ENCODE data around the gene RASGRP1.

Gene RASGRP1

DNA sequence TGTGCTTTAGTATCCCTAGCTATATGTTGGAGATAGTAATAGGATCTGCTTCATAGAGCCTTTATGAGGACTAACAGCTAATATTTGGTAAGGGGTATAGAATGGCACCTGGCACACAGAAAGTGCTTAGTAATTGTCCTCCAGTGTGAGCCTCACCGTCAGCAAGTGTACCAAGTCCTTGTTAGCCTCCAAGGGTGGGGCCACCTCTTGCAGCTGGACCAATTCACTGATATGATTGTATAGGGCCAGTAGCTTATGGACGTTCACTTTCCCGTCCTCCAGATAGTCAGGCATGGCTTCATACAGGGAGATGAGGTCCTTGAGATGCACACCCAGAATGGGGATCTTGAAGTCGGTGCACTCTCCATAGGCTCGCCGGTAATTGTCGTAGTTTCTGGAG is 57.0 kb downstream of the RASGRP1 start:
- Histone ChIP-seq H3K4me3 (ENCODE audit: low read depth, low read length) (no peak overlapping the region), H3K27ac (ENCODE audit: low read depth, low read length) (no peak overlapping the region), H3K9ac (ENCODE audit: low read length) (no peak overlapping the region), H3K9me3 (ENCODE audit: control insufficient read depth, insufficient read depth, low read depth, low read length) (no peaks in the 10 kb centered on the region), H3K4me1 (ENCODE audit: control insufficient read depth, insufficient read depth, low read length) (no peaks in the 10 kb centered on the region), H3K27me3 (ENCODE audit: control insufficient read depth, insufficient read depth, low read length) (no peaks in the 10 kb centered on the region), H3K36me3 (ENCODE audit: control insufficient read depth, insufficient read depth, low read length) (0 out of 2 replicates have a peak, but pooled peaks cover 5% of the 10 kb centered on the region)

DNA sequence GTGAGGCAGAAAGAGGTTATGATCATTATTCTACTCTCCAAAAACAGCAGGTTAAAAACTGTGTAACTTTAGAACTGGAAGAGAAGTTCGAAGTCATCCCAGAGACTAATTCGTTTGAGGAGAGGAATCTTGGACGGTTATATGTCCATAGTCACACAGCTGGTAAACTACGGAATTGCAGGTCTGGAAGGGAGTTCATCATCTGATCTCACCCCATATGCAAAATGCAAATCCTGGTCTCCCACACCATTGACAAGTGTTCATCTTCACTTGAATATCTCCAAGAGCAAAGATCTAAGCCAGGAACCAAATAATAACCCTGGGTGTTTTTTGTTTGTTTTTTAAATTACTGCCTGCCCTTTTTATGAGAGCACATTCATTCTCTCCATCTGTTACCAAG is 57.6 kb downstream of the RASGRP1 start:
- Histone ChIP-seq H3K36me3 (ENCODE audit: control insufficient read depth, insufficient read depth, low read length) (peaks cover 7% of the 10 kb centered on the region; the same call in 1 of the 2 replicates), H3K4me3 (ENCODE audit: low read depth, low read length) (no peak overlapping the region), H3K4me1 (ENCODE audit: control insufficient read depth, insufficient read depth, low read length) (no peaks in the 10 kb centered on the region), H3K9me3 (ENCODE audit: control insufficient read depth, insufficient read depth, low read depth, low read length) (no peaks in the 10 kb centered on the region), H3K9ac (ENCODE audit: low read length) (no peak overlapping the region), H3K27me3 (ENCODE audit: control insufficient read depth, insufficient read depth, low read length) (no peaks in the 10 kb centered on the region), H3K27ac (ENCODE audit: low read depth, low read length) (no peak overlapping the region)

DNA sequence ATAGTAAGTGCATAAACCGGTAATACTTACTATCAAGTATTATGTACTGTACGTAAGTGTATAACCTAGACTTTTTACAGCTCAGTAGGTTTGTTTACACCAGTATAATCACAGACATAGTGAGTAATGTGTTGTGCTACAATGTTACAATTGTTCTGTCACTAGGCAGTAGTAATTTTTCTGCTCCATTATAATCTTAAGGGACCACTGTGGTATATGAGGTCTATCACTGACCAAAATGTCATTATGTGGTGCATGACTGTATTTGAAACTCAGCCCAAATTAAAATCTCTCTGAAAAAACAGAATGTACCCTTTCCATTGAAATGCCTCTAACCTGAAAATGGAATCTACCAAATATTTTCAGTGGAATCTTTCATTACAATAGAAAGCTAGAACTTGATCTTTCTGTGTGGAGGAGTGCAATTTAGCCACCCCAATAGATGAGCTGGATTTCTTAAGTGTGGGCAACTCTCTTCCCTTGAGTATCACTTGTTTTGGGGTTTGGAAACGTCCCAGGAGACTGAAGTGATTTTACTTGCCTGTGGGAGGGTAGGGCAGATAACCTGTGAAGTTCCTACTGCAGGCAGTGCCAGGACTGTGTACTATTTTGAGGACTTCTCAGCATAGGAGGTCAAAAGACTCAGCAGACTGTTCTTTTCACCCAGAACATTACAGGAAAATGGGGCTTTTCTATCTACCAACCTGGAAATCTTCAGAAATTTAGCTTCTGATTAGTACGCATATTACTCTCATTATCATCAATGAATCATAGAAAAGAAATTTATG is 59.7 kb downstream of the RASGRP1 start:
- Histone ChIP-seq H3K36me3 (ENCODE audit: control insufficient read depth, insufficient read depth, low read length) (peaks cover 7% of the 10 kb centered on the region; the same call in 1 of the 2 replicates), H3K4me1 (ENCODE audit: control insufficient read depth, insufficient read depth, low read length) (no peaks in the 10 kb centered on the region)

DNA sequence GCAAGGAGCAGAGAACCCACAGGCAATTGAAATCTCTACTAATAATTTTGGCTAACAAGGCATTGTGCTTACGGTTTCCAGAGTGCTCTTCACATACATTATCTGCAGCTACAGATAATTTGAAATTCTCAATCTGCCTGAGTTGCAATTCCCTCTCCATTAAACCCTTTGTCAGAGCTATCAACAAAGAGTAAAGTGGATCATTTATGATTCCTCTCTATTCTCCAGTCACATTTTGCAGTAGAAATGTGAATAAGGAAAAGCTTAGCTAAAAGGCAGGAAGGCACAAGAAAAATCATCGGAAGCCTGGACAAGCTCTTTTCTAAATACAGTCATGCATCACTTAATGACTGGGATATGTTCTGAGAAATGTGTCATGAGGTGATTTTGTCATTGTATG is 61.1 kb downstream of the RASGRP1 start:
- Histone ChIP-seq H3K4me1 (ENCODE audit: control insufficient read depth, insufficient read depth, low read length) (no peaks in the 10 kb centered on the region), H3K9me3 (ENCODE audit: control insufficient read depth, insufficient read depth, low read depth, low read length) (no peaks in the 10 kb centered on the region), H3K9ac (ENCODE audit: low read length) (no peak overlapping the region), H3K36me3 (ENCODE audit: control insufficient read depth, insufficient read depth, low read length) (peaks cover 7% of the 10 kb centered on the region; the same call in 1 of the 2 replicates), H3K4me3 (ENCODE audit: low read depth, low read length) (no peak overlapping the region), H3K27me3 (ENCODE audit: control insufficient read depth, insufficient read depth, low read length) (no peaks in the 10 kb centered on the region), H3K27ac (ENCODE audit: low read depth, low read length) (no peak overlapping the region)

More for the DNA sequence above, 59.7 kb downstream of the RASGRP1 start:
- H3K27ac ChIP-seq (ENCODE audit: low read depth, low read length) = no peak overlapping the region
- H3K4me3 ChIP-seq (ENCODE audit: low read depth, low read length) = no peak overlapping the region
- no peaks in the 10 kb centered on the region for H3K27me3 ChIP-seq (ENCODE audit: control insufficient read depth, insufficient read depth, low read length)
- no peaks in the 10 kb centered on the region for H3K9me3 ChIP-seq (ENCODE audit: control insufficient read depth, insufficient read depth, low read depth, low read length)
- no peak overlapping the region for H3K9ac ChIP-seq (ENCODE audit: low read length)

DNA sequence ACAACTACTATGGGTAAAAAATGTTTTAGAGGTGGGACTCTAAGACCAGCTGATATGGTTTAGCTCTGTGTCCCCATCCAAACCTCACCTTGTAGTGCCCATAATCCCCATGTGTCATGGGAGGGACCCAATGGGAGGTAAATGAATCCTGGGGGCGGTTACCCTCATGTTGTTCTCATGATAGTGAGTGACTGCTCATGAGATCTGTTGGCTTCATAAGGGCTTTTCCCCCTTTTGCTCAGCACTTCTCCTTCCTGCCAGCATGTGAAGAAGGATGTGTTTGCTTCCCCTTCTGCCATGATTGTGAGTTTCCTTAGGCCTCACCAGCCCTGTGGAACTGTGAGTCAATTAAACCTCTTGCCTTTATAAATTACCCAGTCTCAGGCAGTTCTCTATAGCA is 65.0 kb downstream of the RASGRP1 start:
- no peak overlapping the region for H3K27ac ChIP-seq (ENCODE audit: low read depth, low read length)
- H3K4me3 ChIP-seq (ENCODE audit: low read depth, low read length) = no peak overlapping the region
- no peaks in the 10 kb centered on the region for H3K4me1 ChIP-seq (ENCODE audit: control insufficient read depth, insufficient read depth, low read length)
- peaks cover 7% of the 10 kb centered on the region; the same call in 1 of the 2 replicates for H3K36me3 ChIP-seq (ENCODE audit: control insufficient read depth, insufficient read depth, low read length)
- H3K9me3 ChIP-seq (ENCODE audit: control insufficient read depth, insufficient read depth, low read depth, low read length) = no peaks in the 10 kb centered on the region
- no peak overlapping the region for H3K9ac ChIP-seq (ENCODE audit: low read length)
- H3K27me3 ChIP-seq (ENCODE audit: control insufficient read depth, insufficient read depth, low read length) = no peaks in the 10 kb centered on the region

DNA sequence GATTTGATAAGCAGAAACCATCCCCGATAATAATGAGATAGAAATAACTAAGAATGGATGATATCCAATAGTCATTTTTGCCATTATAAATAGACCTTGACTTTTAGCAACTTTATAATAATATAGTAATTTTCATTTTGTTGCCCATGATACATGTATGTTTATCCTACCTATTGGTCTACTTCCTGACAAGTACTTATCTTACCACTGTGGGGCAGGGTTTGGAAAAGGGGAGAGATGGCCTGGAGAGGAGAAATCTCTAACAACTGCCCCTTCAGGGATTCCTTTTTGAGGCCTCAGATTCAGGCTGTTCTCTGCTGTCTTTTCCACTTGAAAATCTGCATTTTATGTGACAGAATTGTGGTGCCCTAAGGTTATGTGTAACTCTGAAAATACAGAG is 68.5 kb downstream of the RASGRP1 start:
- Histone ChIP-seq H3K9me3 (ENCODE audit: control insufficient read depth, insufficient read depth, low read depth, low read length) (no peaks in the 10 kb centered on the region), H3K4me3 (ENCODE audit: low read depth, low read length) (no peak overlapping the region), H3K27me3 (ENCODE audit: control insufficient read depth, insufficient read depth, low read length) (no peaks in the 10 kb centered on the region), H3K9ac (ENCODE audit: low read length) (no peak overlapping the region), H3K4me1 (ENCODE audit: control insufficient read depth, insufficient read depth, low read length) (no peaks in the 10 kb centered on the region), H3K36me3 (ENCODE audit: control insufficient read depth, insufficient read depth, low read length) (no peaks in the 10 kb centered on the region), H3K27ac (ENCODE audit: low read depth, low read length) (no peak overlapping the region)

DNA sequence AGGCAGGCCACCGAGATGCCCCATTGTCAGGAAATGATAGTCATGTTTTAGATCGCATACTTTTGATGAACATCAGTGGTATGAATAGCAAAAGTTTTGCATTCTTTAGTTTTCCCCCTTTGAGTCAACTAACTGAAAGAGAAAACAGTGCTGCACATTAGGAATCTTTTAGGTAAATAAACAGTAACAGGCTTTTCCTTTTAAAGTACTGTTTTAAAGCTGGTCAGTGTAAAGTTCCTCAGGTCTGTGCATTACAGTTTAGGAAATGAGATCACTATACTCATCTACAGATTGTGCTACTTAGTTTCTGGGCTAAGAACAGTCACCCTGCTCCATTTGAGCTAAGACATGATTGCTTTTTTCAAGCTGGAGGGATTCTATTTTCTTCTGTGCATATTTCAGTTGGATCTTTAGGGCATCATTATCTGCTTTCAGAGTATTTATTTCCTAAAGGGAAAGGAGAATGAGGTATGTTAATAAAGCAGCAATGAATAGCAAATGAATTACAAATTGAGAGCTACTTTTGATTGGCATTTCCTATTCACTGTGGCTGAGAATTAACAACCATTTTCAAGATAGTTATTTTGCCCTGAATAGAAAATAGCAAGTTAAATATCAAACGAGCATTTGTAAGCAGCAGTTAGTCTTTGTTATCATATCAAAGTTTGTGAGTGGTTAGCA is 74.2 kb downstream of the RASGRP1 start:
- H3K27ac ChIP-seq (ENCODE audit: low read depth, low read length) = no peak overlapping the region
- no peaks in the 10 kb centered on the region for H3K27me3 ChIP-seq (ENCODE audit: control insufficient read depth, insufficient read depth, low read length)
- H3K36me3 ChIP-seq (ENCODE audit: control insufficient read depth, insufficient read depth, low read length) = no peaks in the 10 kb centered on the region; the same call in 1 of the 2 replicates
- H3K4me1 ChIP-seq (ENCODE audit: control insufficient read depth, insufficient read depth, low read length) = no peaks in the 10 kb centered on the region
- H3K4me3 ChIP-seq (ENCODE audit: low read depth, low read length) = no peak overlapping the region
- no peak overlapping the region for H3K9ac ChIP-seq (ENCODE audit: low read length)
- no peaks in the 10 kb centered on the region for H3K9me3 ChIP-seq (ENCODE audit: control insufficient read depth, insufficient read depth, low read depth, low read length)

DNA sequence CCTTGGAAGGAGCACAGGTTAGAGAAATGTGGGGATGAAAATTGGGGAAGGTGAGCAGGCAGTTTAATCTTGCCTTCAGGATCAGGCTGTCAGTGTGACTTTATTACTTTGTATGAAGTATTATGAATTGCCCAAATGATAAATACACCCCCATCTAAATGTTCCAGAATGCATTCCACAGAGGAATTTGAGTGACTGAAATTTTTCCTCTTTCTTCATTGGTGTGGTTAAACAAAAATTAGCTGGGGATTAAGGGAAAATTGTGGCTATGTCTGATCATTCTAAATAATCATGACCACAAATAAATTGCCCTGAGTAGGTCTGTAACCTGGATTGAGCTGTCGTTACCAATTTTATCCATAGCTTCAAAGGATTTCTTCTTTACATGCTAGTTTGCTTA is 77.2 kb downstream of the RASGRP1 start:
- H3K27ac ChIP-seq (ENCODE audit: low read depth, low read length) = no peak overlapping the region
- no peaks in the 10 kb centered on the region for H3K4me1 ChIP-seq (ENCODE audit: control insufficient read depth, insufficient read depth, low read length)
- no peaks in the 10 kb centered on the region for H3K27me3 ChIP-seq (ENCODE audit: control insufficient read depth, insufficient read depth, low read length)
- no peak overlapping the region for H3K4me3 ChIP-seq (ENCODE audit: low read depth, low read length)
- H3K9me3 ChIP-seq (ENCODE audit: control insufficient read depth, insufficient read depth, low read depth, low read length) = no peaks in the 10 kb centered on the region
- peaks cover 6% of the 10 kb centered on the region for H3K36me3 ChIP-seq (ENCODE audit: control insufficient read depth, insufficient read depth, low read length)
- H3K9ac ChIP-seq (ENCODE audit: low read length) = no peak overlapping the region

DNA sequence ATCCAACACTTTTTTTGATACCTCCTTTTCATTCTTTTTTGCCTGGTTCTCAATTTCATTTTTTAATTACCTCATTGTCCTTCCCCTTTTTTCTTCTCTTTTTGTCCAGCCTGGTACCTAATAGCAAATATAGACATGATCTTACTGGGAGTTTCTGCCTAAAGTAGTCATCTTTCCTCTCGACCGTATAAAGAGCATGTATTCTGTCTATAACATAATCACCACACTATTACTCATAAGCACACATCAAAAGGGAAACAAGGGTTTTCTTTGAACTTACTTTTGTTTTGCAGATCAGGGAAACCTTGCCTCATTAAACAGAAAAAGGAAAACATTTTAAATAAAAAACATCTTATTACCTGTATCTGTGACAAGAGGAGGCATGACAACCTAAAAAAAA is 77.7 kb downstream of the RASGRP1 start:
- Histone ChIP-seq H3K9me3 (ENCODE audit: control insufficient read depth, insufficient read depth, low read depth, low read length) (no peaks in the 10 kb centered on the region), H3K27me3 (ENCODE audit: control insufficient read depth, insufficient read depth, low read length) (no peaks in the 10 kb centered on the region), H3K36me3 (ENCODE audit: control insufficient read depth, insufficient read depth, low read length) (peaks cover 10% of the 10 kb centered on the region), H3K27ac (ENCODE audit: low read depth, low read length) (no peak overlapping the region), H3K4me3 (ENCODE audit: low read depth, low read length) (no peak overlapping the region), H3K4me1 (ENCODE audit: control insufficient read depth, insufficient read depth, low read length) (no peaks in the 10 kb centered on the region), H3K9ac (ENCODE audit: low read length) (no peak overlapping the region)

DNA sequence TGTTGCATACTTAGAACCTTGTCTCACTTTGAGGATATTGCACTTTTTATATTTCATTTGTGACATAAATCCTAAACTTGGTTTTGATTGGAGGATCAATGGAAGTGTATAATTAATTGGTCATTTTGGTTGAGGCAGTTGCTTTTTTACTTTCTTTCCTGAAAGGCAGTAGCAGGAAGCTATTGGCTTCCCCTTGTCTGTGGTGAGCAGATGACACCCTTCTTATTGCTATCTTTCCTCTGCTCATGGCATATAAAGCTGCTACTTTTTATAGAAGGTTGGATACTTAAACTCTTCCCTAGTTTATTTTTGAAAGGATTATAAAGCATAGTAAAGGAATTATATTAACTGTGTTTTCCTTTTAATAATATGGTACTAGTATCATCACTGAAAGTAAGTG is 82.0 kb downstream of the RASGRP1 start:
- H3K27ac ChIP-seq (ENCODE audit: low read depth, low read length) = no peak overlapping the region
- H3K4me3 ChIP-seq (ENCODE audit: low read depth, low read length) = no peak overlapping the region
- no peaks in the 10 kb centered on the region for H3K4me1 ChIP-seq (ENCODE audit: control insufficient read depth, insufficient read depth, low read length)
- peaks cover 23% of the 10 kb centered on the region for H3K36me3 ChIP-seq (ENCODE audit: control insufficient read depth, insufficient read depth, low read length)
- H3K27me3 ChIP-seq (ENCODE audit: control insufficient read depth, insufficient read depth, low read length) = no peaks in the 10 kb centered on the region
- H3K9ac ChIP-seq (ENCODE audit: low read length) = no peak overlapping the region
- no peaks in the 10 kb centered on the region for H3K9me3 ChIP-seq (ENCODE audit: control insufficient read depth, insufficient read depth, low read depth, low read length)

DNA sequence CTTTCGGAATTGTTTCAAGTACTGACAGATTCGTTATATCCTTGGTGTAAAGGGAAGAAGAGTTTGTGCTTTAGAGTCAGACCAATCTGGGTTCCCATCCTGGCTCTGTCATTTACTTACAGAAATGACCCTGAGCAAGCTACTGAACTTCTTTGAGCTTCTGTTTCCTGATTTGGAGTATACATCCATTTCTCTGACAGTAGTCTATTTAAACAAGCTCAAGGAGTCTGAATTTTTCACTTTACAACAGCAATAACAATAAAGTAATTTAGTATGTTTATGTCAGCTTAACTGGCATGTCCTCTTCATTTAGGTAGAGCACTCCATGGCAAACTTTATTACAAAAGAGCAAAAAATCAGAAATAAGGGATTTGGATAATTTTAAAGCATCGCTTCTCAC is 82.9 kb downstream of the RASGRP1 start:
- no peaks in the 10 kb centered on the region for H3K27me3 ChIP-seq (ENCODE audit: control insufficient read depth, insufficient read depth, low read length)
- no peaks in the 10 kb centered on the region for H3K4me1 ChIP-seq (ENCODE audit: control insufficient read depth, insufficient read depth, low read length)
- H3K9ac ChIP-seq (ENCODE audit: low read length) = no peak overlapping the region
- H3K27ac ChIP-seq (ENCODE audit: low read depth, low read length) = no peak overlapping the region
- no peak overlapping the region for H3K4me3 ChIP-seq (ENCODE audit: low read depth, low read length)
- H3K36me3 ChIP-seq (ENCODE audit: control insufficient read depth, insufficient read depth, low read length) = peaks cover 31% of the 10 kb centered on the region
- no peaks in the 10 kb centered on the region for H3K9me3 ChIP-seq (ENCODE audit: control insufficient read depth, insufficient read depth, low read depth, low read length)

All from HUES6 (cell line).